B cell (primary cell): ENCODE results near the gene C4BPB. TPM values are rescaled to one million over a fixed set of nuclear protein-coding genes. Genes with fewer than 3 reads are reported as not detected.

Experiments
- ATAC-seq: fragments of 200-7000 bp; cut with Tn5 transposase; one replicate; pipeline ENCODE4 v1.10.0; 2021; ENCODE audit warnings: low read depth, mild to moderate bottlenecking, moderate number of reproducible peaks, moderate library complexity
- CTCF ChIA-PET: fragments of 350-600 bp; sonication (Branson Sonifier 250); formaldehyde crosslinking; loops from one replicate; lab custom pipeline; 2021; ENCODE audit warnings: antibody characterized with exemption, inconsistent platforms; lab: Charles Lee
- POLR2A ChIA-PET: fragments of 350-600 bp; sonication (Branson Sonifier 250); formaldehyde crosslinking; loops from one replicate; lab custom pipeline; 2021; ENCODE audit warnings: antibody characterized with exemption; lab: Charles Lee
- DNase-seq: peaks from one replicate; pipeline ENCODE4 v3.0.0; 2013
- H2AFZ ChIP-seq: 2 replicates; pipeline ENCODE4 v1.6.1; 2012; ENCODE audit warnings: mild to moderate bottlenecking, low read depth, low read length; ENCODE audit not compliant: insufficient read depth, poor library complexity, severe bottlenecking
- H3K27ac ChIP-seq, 2 donors: 1 replicate in 1 of 2; 2 replicates in 1 of 2; pipeline ENCODE4 v1.5.1; 2012 to 2013; ENCODE audit warnings: low read length in 2 of 2, mild to moderate bottlenecking in 2 of 2, moderate library complexity in 1 of 2
- H3K27me3 ChIP-seq, 4 experiments: fragments of 200-600 bp in 1 of 4; sonication (generic) in 1 of 4; replicated peaks in 1 of 4; 1 replicate in 2 of 4; 2 replicates in 2 of 4; pipeline versions ENCODE4 v1.6.1 to v1.7.0; 2013 to 2016; ENCODE audit warnings: low read length in 3 of 4, mild to moderate bottlenecking in 2 of 4, mixed read lengths in 1 of 4, moderate library complexity in 1 of 4; ENCODE audit not compliant: insufficient read depth in 4 of 4, control insufficient read depth in 3 of 4; ENCODE audit errors: control extremely low read depth in 1 of 4
- H3K36me3 ChIP-seq, 2 experiments: replicated peaks in 1 of 2; 1 replicate in 1 of 2; 2 replicates in 1 of 2; pipeline versions ENCODE4 v1.6.1 to v1.7.1; 2013; ENCODE audit warnings: low read length in 1 of 2; ENCODE audit not compliant: insufficient read depth in 2 of 2, control insufficient read depth in 1 of 2; ENCODE audit errors: control extremely low read depth in 1 of 2, extremely low read depth in 1 of 2
- H3K4me1 ChIP-seq, 2 donors: fragments of 200-600 bp in 1 of 2; sonication (generic) in 1 of 2; 1 replicate in 1 of 2; 2 replicates in 1 of 2; pipeline versions ENCODE4 v1.5.1 to v1.6.1; 2013 to 2017; ENCODE audit warnings: low read length in 2 of 2; ENCODE audit not compliant: control insufficient read depth in 2 of 2, insufficient read depth in 2 of 2
- H3K4me2 ChIP-seq: replicated peaks from 2 replicates; pipeline ENCODE3; 2012; ENCODE audit warnings: mild to moderate bottlenecking, low read depth, low read length; ENCODE audit not compliant: poor library complexity, severe bottlenecking
- H3K4me3 ChIP-seq, 5 experiments: fragments of 200-600 bp in 1 of 5; sonication (generic) in 1 of 5; 1 replicate in 3 of 5; 2 replicates in 2 of 5; pipeline versions ENCODE4 v1.5.1 to v1.7.0; 2011 to 2016; ENCODE audit warnings: low read length in 4 of 5, mild to moderate bottlenecking in 4 of 5, low read depth in 2 of 5, control low read depth in 1 of 5, moderate library complexity in 1 of 5; ENCODE audit not compliant: insufficient read depth in 1 of 5; ENCODE audit errors: control extremely low read depth in 1 of 5, extremely low read depth in 1 of 5
- H3K79me2 ChIP-seq: fragments of 200-600 bp; sonication (generic); one replicate; pipeline ENCODE4 v1.6.0; 2016; ENCODE audit warnings: low read length; ENCODE audit not compliant: control insufficient read depth, insufficient read depth
- H3K9ac ChIP-seq: fragments of 200-600 bp; sonication (generic); 2 replicates; pipeline ENCODE4 v1.6.1; 2017; ENCODE audit warnings: mild to moderate bottlenecking, low read length, moderate library complexity
- H3K9me3 ChIP-seq, 3 donors: one replicate each; pipeline versions ENCODE4 v1.6.1 to v1.7.1; 2013; ENCODE audit warnings: low read length in 2 of 3; ENCODE audit not compliant: control insufficient read depth in 2 of 3, insufficient read depth in 1 of 3; ENCODE audit errors: control extremely low read depth in 1 of 3
- H4K20me1 ChIP-seq: 2 replicates; pipeline ENCODE4 v1.6.0; 2012; ENCODE audit warnings: mild to moderate bottlenecking, low read length; ENCODE audit not compliant: insufficient read depth, control insufficient read depth, poor library complexity, severe bottlenecking
- H3K27ac Mint-ChIP-seq: one replicate; pipeline ENCODE4 v1.8.0; 2021; ENCODE audit warnings: mixed read lengths
- H3K27me3 Mint-ChIP-seq: one replicate; pipeline ENCODE4 v1.8.0; 2021; ENCODE audit warnings: mixed read lengths
- H3K4me1 Mint-ChIP-seq: one replicate; pipeline ENCODE4 v1.8.0; 2021; ENCODE audit warnings: mixed read lengths
- H3K4me3 Mint-ChIP-seq: one replicate; pipeline ENCODE4 v1.8.0; 2021; ENCODE audit warnings: mixed read lengths
- H3K9me3 Mint-ChIP-seq: one replicate; pipeline ENCODE4 v1.8.0; 2022; ENCODE audit warnings: mixed read lengths; ENCODE audit not compliant: insufficient read depth
- EZH2 ChIP-seq: IDR thresholded peaks from 2 replicates; pipeline ENCODE4 v1.6.1; 2012; ENCODE audit warnings: borderline replicate concordance, low read depth, mild to moderate bottlenecking, moderate library complexity, low read length; ENCODE audit not compliant: insufficient read depth, poor library complexity, severe bottlenecking
- WGBS: methylation state at CpG from one replicate; pipeline ENCODE4 v1.1.5; 2013; ENCODE audit warnings: missing lambda C conversion rate; ENCODE audit not compliant: insufficient coverage; 5-methylcytosine and 5-hydroxymethylcytosine counted together
- intact Hi-C: fragments of 100-400 bp; cut with micrococcal nuclease; formaldehyde crosslinking; loops from one replicate; pipeline ENCODE4 v1.10.0; 2022
- polyA plus RNA-seq: library from polyadenylated mRNA; depleted of rRNA; stranded (reverse); fragments of >200 nt; gene quantifications from 2 replicates; pipeline ENCODE4 v1.2.3, GENCODE V29; 2012
- total RNA-seq, 2 donors: library from RNA; stranded (reverse); fragments of 120-200 nt in 1 of 2; gene quantifications; 1 replicate in 1 of 2; 2 replicates in 1 of 2; pipeline versions ENCODE4 v1.2.3 to v1.2.4, GENCODE V29; 2013 to 2022
- TF ChIP-seq, protein P1 (sequence below): fragments of 200-600 bp; IDR thresholded peaks from one replicate; pipeline ENCODE4 v1.8.0; 2022; ENCODE audit warnings: antibody characterized with exemption, mild to moderate bottlenecking

The C4BPB gene
- total and polyA plus RNA-seq, 2 donors (not counting 1 experiment from before 2014, with no cell fraction given) = 0.34 TPM; not detected in 1

DNA sequence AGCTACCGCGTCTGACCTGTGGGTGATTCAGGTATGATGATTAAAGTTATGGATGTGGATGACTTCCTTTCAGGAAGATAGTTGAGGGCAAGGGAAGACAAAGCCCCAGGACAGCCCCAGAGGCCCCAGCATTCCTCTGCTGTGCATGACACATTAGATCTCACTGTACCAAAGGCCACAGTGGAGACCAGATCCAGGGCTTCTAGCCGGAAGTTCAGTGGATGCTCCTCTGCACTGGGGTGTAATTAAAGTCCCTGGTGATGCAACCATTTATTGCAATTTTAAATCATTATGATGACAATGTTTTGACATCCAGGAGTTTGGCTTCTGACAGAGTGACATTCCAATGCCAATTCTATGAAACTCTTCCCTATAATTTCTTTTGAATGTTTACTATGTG, 20.3 kb downstream of the C4BPB start:
- POLR2A ChIA-PET = no interaction called here
- no peak overlapping the region for H3K4me3 ChIP-seq
- intact Hi-C loops = no loop called here
- no peaks in the 10 kb centered on the region for H4K20me1 ChIP-seq
- no peaks in the 10 kb centered on the region for H3K9me3 ChIP-seq
- Mint-ChIP-seq H3K4me3 (no peak overlapping the region), H3K9me3 (no peaks in the 10 kb centered on the region), H3K27ac (no peak overlapping the region), H3K4me1 (no peaks in the 10 kb centered on the region), H3K27me3 (peaks cover 41% of the 10 kb centered on the region)
- H3K4me2 ChIP-seq = no peak overlapping the region
- no peak overlapping the region for H3K9ac ChIP-seq
- no peaks in the 10 kb centered on the region for H3K4me1 ChIP-seq
- H2AFZ ChIP-seq = no peak overlapping the region
- H3K27ac ChIP-seq = no peak overlapping the region
- H3K79me2 ChIP-seq = no peaks in the 10 kb centered on the region
- TF ChIP-seq EZH2 = no peak
- TF ChIP-seq, protein P1, sequence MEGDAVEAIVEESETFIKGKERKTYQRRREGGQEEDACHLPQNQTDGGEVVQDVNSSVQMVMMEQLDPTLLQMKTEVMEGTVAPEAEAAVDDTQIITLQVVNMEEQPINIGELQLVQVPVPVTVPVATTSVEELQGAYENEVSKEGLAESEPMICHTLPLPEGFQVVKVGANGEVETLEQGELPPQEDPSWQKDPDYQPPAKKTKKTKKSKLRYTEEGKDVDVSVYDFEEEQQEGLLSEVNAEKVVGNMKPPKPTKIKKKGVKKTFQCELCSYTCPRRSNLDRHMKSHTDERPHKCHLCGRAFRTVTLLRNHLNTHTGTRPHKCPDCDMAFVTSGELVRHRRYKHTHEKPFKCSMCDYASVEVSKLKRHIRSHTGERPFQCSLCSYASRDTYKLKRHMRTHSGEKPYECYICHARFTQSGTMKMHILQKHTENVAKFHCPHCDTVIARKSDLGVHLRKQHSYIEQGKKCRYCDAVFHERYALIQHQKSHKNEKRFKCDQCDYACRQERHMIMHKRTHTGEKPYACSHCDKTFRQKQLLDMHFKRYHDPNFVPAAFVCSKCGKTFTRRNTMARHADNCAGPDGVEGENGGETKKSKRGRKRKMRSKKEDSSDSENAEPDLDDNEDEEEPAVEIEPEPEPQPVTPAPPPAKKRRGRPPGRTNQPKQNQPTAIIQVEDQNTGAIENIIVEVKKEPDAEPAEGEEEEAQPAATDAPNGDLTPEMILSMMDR = no peak
- no peak for DNase-seq
- no peaks in the 10 kb centered on the region for H3K36me3 ChIP-seq
- no peak for ATAC-seq
- H3K27me3 ChIP-seq = no peaks in the 10 kb centered on the region
- CTCF ChIA-PET = no interaction called here
- WGBS = 97% methylated on average over 3 of the region's 3 CpGs

DNA sequence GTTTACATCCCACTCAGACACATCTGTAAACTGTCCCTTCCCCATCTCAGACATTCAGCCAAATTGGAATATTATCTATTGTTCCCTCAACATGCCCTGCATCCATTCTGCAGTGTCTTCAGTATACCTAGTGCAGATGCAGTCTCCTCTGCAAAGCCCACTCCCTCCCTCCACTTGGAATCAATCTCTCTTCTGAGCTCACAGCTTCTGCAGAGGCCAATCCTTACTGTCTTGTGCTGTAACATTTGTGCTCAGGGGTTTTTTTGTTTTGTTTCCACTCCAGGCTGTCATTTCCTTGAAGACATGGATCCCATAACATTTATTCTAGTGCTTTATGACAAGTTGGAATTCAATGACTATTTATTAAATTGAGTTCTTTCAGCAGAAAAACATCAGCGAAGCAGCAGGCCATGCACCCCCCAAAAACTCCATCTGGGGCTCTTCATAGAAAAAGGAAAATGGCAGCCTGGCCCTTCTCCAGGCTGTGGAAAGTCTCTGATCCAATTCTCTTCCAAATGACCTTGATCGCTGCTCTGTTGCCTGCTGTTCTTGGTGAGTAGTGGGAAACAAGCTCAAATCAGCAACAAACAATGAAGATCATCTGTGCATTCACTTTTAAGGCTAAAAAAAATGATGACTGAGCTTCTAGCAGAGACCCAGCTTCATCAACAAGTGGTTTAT, 24.1 kb downstream of the C4BPB start:
- Mint-ChIP-seq H3K4me3 (no peak overlapping the region), H3K9me3 (no peaks in the 10 kb centered on the region), H3K27ac (no peak overlapping the region), H3K27me3 (peaks cover 26% of the 10 kb centered on the region), H3K4me1 (no peaks in the 10 kb centered on the region)
- intact Hi-C loops = no loop called here
- Histone ChIP-seq H3K4me1 (no peaks in the 10 kb centered on the region), H3K36me3 (no peaks in the 10 kb centered on the region), H2AFZ (no peak overlapping the region), H3K4me3 (no peak overlapping the region), H3K9me3 (no peaks in the 10 kb centered on the region), H3K79me2 (no peaks in the 10 kb centered on the region), H3K4me2 (no peak overlapping the region), H4K20me1 (no peaks in the 10 kb centered on the region), H3K27me3 (no peaks in the 10 kb centered on the region), H3K9ac (no peak overlapping the region), H3K27ac (no peak overlapping the region)
- no peak for ATAC-seq
- ChIA-PET CTCF (interaction anchor here (0.6 kb wide), 1 partner anchor 481 kb away, joined by 3 read pairs; no protein-coding TSS in a partner anchor), POLR2A (no interaction called here)
- DNase-seq = no peak
- 100% methylated on average over 1 of the region's 2 CpGs for WGBS
- TF ChIP-seq, protein P1 = no peak
- TF ChIP-seq EZH2 = no peak
